ENCODE measurements around the gene FXYD7. TPM values are rescaled to one million over a fixed set of nuclear protein-coding genes. Genes with fewer than 3 reads are reported as not detected.

The FXYD7 gene
- total and polyA plus RNA-seq, 2 of the 13 experiments (the other 11 are each of a cell fraction or from before 2014, with no cell fraction given), result 0.55 TPM; not detected in 1

DNA sequence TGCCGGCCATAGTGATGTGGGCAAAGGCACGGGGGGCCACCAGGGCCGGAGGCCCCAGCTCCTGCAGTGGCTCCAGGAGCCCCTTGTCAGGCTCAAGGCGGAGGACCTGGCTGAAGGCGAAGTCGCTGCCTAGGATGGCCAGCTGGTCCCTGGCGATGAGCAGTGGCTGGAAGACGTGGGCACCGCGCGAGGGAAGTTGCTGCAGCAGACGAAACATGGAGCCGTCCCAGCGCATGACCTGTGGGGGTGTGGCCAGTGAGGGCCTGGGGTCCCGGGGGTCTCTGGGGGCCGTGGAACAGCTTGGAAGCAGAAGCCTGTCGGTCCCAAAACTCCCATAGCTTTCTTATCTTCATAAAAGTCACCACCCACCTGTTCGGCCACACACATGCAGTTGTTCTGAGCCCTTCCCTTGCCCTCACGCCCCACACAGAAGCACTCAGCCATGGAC, 17.8 kb upstream of the FXYD7 start:
- no peaks in the 10 kb centered on the region for H3K79me2 ChIP-seq (ENCODE audit: insufficient read depth, low read length)
- CTCF ChIA-PET (ENCODE audit: low intra/inter-chr PET ratio, low total read pairs), result no interaction called here
- no peaks in the 10 kb centered on the region for H3K36me3 ChIP-seq (replicated peaks in 1 of 2; ENCODE audit: control insufficient read depth in 1 of 2, insufficient read depth in 2 of 2, low read length in 2 of 2)
- ATAC-seq (no peak), DNase-seq (ENCODE audit: low spot score) (no peak), FAIRE-seq (no peak)
- 85% methylated on average over 10 of the region's 19 CpGs for WGBS (ENCODE audit: low lambda C conversion rate)
- H3K4me1 ChIP-seq (ENCODE audit: insufficient read depth, low read length), result peaks cover 88% of the 10 kb centered on the region
- BruUV-seq (replicated peaks), result no TSS peak
- H4K20me1 ChIP-seq (ENCODE audit: insufficient read depth, low read length), result no peaks in the 10 kb centered on the region
- no peak overlapping the region for H3K27ac ChIP-seq (ENCODE audit: extremely low read length, insufficient read depth, low read length)
- H3K27me3 ChIP-seq (ENCODE audit: control insufficient read depth in 1 of 2, insufficient read depth in 2 of 2, low read length in 2 of 2), result no peaks in the 10 kb centered on the region
- no peaks in the 10 kb centered on the region for H3K9me3 ChIP-seq (ENCODE audit: low read length)
- in situ Hi-C loops (cut with HindIII; ENCODE audit: extremely low pct_ligation_motif_present, low pct_unique_long_range_greater_than_20kb) (no loop called here), intact Hi-C loops (cut with micrococcal nuclease; ENCODE audit: unreplicated experiment) (no loop called here)
- H3K4me2 ChIP-seq (ENCODE audit: low read depth, low read length), result no peak overlapping the region
- H3K4me3 ChIP-seq (replicated peaks in 1 of 3; ENCODE audit: insufficient read depth in 1 of 3, low read depth in 2 of 3, low read length in 3 of 3), result no peak overlapping the region
- POLR2A ChIA-PET, result no interaction called here
- H3K9ac ChIP-seq (ENCODE audit: insufficient read depth, low read depth, low read length), result no peak overlapping the region
- TF ChIP-seq HNRNPL (IDR thresholded peaks at IDR 0.05; ENCODE audit: low read depth, low read length) (no peak), NR2F1 (CRISPR knock-in tag; IDR thresholded peaks at IDR 0.05) (no peak), KDM3A (CRISPR knock-in tag; IDR thresholded peaks at IDR 0.05; ENCODE audit: low read depth) (no peak), ZNF24 (IDR thresholded peaks at IDR 0.05) (no peak), ZNF136 (CRISPR knock-in tag; IDR thresholded peaks at IDR 0.05; ENCODE audit: low read depth) (no peak), ZNF496 (CRISPR knock-in tag; IDR thresholded peaks at IDR 0.05; ENCODE audit: insufficient replicate concordance) (no peak), FOXC1 (CRISPR knock-in tag; IDR thresholded peaks at IDR 0.05; ENCODE audit: borderline replicate concordance) (no peak), PHB2 (IDR thresholded peaks at IDR 0.05; ENCODE audit: partially characterized antibody) (no peak)
- TF ChIP-seq, protein P1, sequence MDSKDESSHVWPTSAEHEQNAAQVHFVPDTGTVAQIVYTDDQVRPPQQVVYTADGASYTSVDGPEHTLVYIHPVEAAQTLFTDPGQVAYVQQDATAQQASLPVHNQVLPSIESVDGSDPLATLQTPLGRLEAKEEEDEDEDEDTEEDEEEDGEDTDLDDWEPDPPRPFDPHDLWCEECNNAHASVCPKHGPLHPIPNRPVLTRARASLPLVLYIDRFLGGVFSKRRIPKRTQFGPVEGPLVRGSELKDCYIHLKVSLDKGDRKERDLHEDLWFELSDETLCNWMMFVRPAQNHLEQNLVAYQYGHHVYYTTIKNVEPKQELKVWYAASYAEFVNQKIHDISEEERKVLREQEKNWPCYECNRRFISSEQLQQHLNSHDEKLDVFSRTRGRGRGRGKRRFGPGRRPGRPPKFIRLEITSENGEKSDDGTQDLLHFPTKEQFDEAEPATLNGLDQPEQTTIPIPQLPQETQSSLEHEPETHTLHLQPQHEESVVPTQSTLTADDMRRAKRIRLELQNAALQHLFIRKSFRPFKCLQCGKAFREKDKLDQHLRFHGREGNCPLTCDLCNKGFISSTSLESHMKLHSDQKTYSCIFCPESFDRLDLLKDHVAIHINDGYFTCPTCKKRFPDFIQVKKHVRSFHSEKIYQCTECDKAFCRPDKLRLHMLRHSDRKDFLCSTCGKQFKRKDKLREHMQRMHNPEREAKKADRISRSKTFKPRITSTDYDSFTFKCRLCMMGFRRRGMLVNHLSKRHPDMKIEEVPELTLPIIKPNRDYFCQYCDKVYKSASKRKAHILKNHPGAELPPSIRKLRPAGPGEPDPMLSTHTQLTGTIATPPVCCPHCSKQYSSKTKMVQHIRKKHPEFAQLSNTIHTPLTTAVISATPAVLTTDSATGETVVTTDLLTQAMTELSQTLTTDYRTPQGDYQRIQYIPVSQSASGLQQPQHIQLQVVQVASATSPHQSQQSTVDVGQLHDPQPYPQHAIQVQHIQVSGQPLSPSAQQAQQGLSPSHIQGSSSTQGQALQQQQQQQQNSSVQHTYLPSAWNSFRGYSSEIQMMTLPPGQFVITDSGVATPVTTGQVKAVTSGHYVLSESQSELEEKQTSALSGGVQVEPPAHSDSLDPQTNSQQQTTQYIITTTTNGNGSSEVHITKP (CRISPR knock-in tag; IDR thresholded peaks at IDR 0.05; ENCODE audit: low read depth), result no peak
- TF ChIP-seq, protein P2, sequence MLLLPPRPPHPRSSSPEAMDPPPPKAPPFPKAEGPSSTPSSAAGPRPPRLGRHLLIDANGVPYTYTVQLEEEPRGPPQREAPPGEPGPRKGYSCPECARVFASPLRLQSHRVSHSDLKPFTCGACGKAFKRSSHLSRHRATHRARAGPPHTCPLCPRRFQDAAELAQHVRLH (CRISPR knock-in tag; IDR thresholded peaks at IDR 0.05; ENCODE audit: borderline replicate concordance, low read depth), result no peak
- TF ChIP-seq, protein P3, sequence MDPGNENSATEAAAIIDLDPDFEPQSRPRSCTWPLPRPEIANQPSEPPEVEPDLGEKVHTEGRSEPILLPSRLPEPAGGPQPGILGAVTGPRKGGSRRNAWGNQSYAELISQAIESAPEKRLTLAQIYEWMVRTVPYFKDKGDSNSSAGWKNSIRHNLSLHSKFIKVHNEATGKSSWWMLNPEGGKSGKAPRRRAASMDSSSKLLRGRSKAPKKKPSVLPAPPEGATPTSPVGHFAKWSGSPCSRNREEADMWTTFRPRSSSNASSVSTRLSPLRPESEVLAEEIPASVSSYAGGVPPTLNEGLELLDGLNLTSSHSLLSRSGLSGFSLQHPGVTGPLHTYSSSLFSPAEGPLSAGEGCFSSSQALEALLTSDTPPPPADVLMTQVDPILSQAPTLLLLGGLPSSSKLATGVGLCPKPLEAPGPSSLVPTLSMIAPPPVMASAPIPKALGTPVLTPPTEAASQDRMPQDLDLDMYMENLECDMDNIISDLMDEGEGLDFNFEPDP (CRISPR knock-in tag; conservative IDR thresholded peaks at IDR 0.05), result no peak
- no peak overlapping the region for H2AFZ ChIP-seq (ENCODE audit: low read length)

All from HepG2 (cell line).